A673 (cell line): ENCODE results near the gene EFCAB8. TPM values are rescaled to one million over a fixed set of nuclear protein-coding genes. Genes with fewer than 3 reads are reported as not detected.

Experiments
- BruUV-seq: library from RNA; stranded (reverse); fragments of 400-500 nt; replicated peaks from 2 replicates; lab custom pipeline; 2021; lab: Mats Ljungman, UMichigan
- CTCF ChIA-PET: fragments of 300-600 bp; sonication (Branson Sonifier 250); formaldehyde crosslinking; loops from one replicate; lab custom pipeline; 2022; ENCODE audit warnings: antibody characterized with exemption; lab: Charles Lee
- POLR2A ChIA-PET: fragments of 300-600 bp; sonication (Branson Sonifier 250); formaldehyde crosslinking; loops from one replicate; lab custom pipeline; 2022; ENCODE audit warnings: antibody characterized with exemption; ENCODE audit not compliant: low non-redundant PET; lab: Charles Lee
- DNase-seq: peaks from one replicate; pipeline ENCODE4 v3.0.0-alpha.2; 2015; ENCODE audit warnings: low spot score
- H3K27ac ChIP-seq: fragments of 200-600 bp; sonication (generic); 2 replicates; pipeline ENCODE4 v1.5.1; 2016; ENCODE audit warnings: mixed run types, low read depth, mild to moderate bottlenecking, mixed read lengths, antibody characterized with exemption, low read length; ENCODE audit not compliant: poor library complexity, severe bottlenecking
- H3K27me3 ChIP-seq: fragments of 200-600 bp; sonication (generic); replicated peaks from 2 replicates; pipeline ENCODE4 v1.6.1; 2017; ENCODE audit warnings: mixed run types, low read depth, mild to moderate bottlenecking, mixed read lengths, antibody characterized with exemption, low read length; ENCODE audit not compliant: insufficient read depth, poor library complexity
- H3K36me3 ChIP-seq: fragments of 200-600 bp; sonication (generic); 2 replicates; pipeline ENCODE4 v1.6.1; 2016; ENCODE audit warnings: mixed run types, mild to moderate bottlenecking, mixed read lengths, antibody characterized with exemption, low read length; ENCODE audit not compliant: insufficient read depth, poor library complexity, severe bottlenecking
- H3K4me1 ChIP-seq: fragments of 200-600 bp; sonication (generic); 2 replicates; pipeline ENCODE4 v1.6.1; 2017; ENCODE audit warnings: mixed run types, mild to moderate bottlenecking, mixed read lengths, antibody characterized with exemption, low read length; ENCODE audit not compliant: insufficient read depth, poor library complexity, severe bottlenecking
- H3K4me3 ChIP-seq: fragments of 200-600 bp; sonication (generic); 2 replicates; pipeline ENCODE4 v1.5.1; 2016; ENCODE audit warnings: low read depth, mixed run types, mild to moderate bottlenecking, mixed read lengths, low read length; ENCODE audit not compliant: poor library complexity, severe bottlenecking
- H3K9me3 ChIP-seq: fragments of 200-600 bp; sonication (generic); 2 replicates; pipeline ENCODE4 v1.6.1; 2016; ENCODE audit warnings: mixed run types, low read depth, mild to moderate bottlenecking, mixed read lengths, antibody characterized with exemption, low read length; ENCODE audit not compliant: poor library complexity, severe bottlenecking
- CTCF ChIP-seq: fragments of 300-800, 200-600 bp; sonication (generic); conservative IDR thresholded peaks from 2 replicates; pipeline ENCODE4 v1.5.1; 2017; ENCODE audit warnings: low read depth, mild to moderate bottlenecking, antibody characterized with exemption, low read length, moderate library complexity, mixed read lengths
- EZH2 ChIP-seq: fragments of 200-600 bp; sonication (generic); IDR thresholded peaks from 2 replicates; pipeline ENCODE4 v1.6.1; 2017; ENCODE audit warnings: borderline replicate concordance, low read depth, mild to moderate bottlenecking, mixed read lengths, antibody characterized with exemption, low read length; ENCODE audit not compliant: poor library complexity, severe bottlenecking
- intact Hi-C: fragments of 100-400 bp; cut with micrococcal nuclease; formaldehyde crosslinking; loops from one replicate; pipeline ENCODE4 v1.10.0; 2022; ENCODE audit not compliant: unreplicated experiment
- total RNA-seq: library from RNA; stranded (reverse); gene quantifications from 2 replicates; pipeline ENCODE4 v1.2.3, GENCODE V29; 2021

EFCAB8 gene
- total RNA-seq, 1 experiment from 2014 or later = not detected

GRCh38 chr20:32970973-32971300 is 112.2 kb downstream of the EFCAB8 start:
- DNase-seq = no peak
- no TSS peak for BruUV-seq
- CTCF ChIA-PET = no interaction called here

GRCh38 chr20:32971703-32972161 is 113.0 kb downstream of the EFCAB8 start:
- intact Hi-C loops = no loop called here
- no peak for DNase-seq
- BruUV-seq = no TSS peak
- POLR2A ChIA-PET = no interaction called here
- no peaks in the 10 kb centered on the region for H3K27me3 ChIP-seq
- no peak overlapping the region for H3K27ac ChIP-seq
- CTCF ChIA-PET = no interaction called here
- no peaks in the 10 kb centered on the region for H3K4me1 ChIP-seq
- H3K36me3 ChIP-seq = no peaks in the 10 kb centered on the region
- H3K4me3 ChIP-seq = no peak overlapping the region
- H3K9me3 ChIP-seq = no peaks in the 10 kb centered on the region
- TF ChIP-seq EZH2 (no peak), CTCF (no peak)

More at GRCh38 chr20:32970973-32971300, 112.2 kb downstream of the EFCAB8 start:
- no peaks in the 10 kb centered on the region for H3K27me3 ChIP-seq
- H3K9me3 ChIP-seq = no peaks in the 10 kb centered on the region
- H3K4me1 ChIP-seq = no peaks in the 10 kb centered on the region
- POLR2A ChIA-PET = no interaction called here
- H3K4me3 ChIP-seq = no peak overlapping the region
- intact Hi-C loops = no loop called here
- H3K27ac ChIP-seq = no peak overlapping the region
- TF ChIP-seq CTCF (no peak), EZH2 (no peak)
- no peaks in the 10 kb centered on the region for H3K36me3 ChIP-seq

GRCh38 chr20:32972181-32973076 is 113.7 kb downstream of the EFCAB8 start:
- H3K4me1 ChIP-seq = no peaks in the 10 kb centered on the region
- no peak overlapping the region for H3K27ac ChIP-seq
- H3K27me3 ChIP-seq = no peaks in the 10 kb centered on the region
- ChIA-PET POLR2A (no interaction called here), CTCF (no interaction called here)
- no peaks in the 10 kb centered on the region for H3K36me3 ChIP-seq
- intact Hi-C loops = no loop called here
- BruUV-seq = no TSS peak
- H3K9me3 ChIP-seq = no peaks in the 10 kb centered on the region
- no peak overlapping the region for H3K4me3 ChIP-seq
- TF ChIP-seq EZH2 (no peak), CTCF (no peak)
- no peak for DNase-seq
